ENCODE results near the gene TGFA.

TGFA gene

GRCh38 chr2:70431716-70432347, 121.8 kb downstream of the TGFA start:
- ChIA-PET POLR2A (no interaction called here), CTCF (no interaction called here)
- TF ChIP-seq NFRKB (IDR thresholded peaks at IDR 0.05) (no peak), HDGF (IDR thresholded peaks at IDR 0.05; ENCODE audit: borderline replicate concordance) (no peak), ZNF384 (IDR thresholded peaks at IDR 0.05) (no peak), LEF1 (IDR thresholded peaks at IDR 0.05; ENCODE audit: borderline replicate concordance) (no peak), SUZ12 (IDR thresholded peaks at IDR 0.05) (no peak), SP1 (IDR thresholded peaks at IDR 0.05) (no peak), TARDBP (IDR thresholded peaks at IDR 0.05) (no peak), ELF4 (IDR thresholded peaks at IDR 0.05) (no peak), PKNOX1 (IDR thresholded peaks at IDR 0.05) (no peak), FOXK2 (IDR thresholded peaks at IDR 0.05) (no peak), BHLHE40 (IDR thresholded peaks at IDR 0.05; ENCODE audit: borderline replicate concordance) (no peak), L3MBTL2 (conservative IDR thresholded peaks at IDR 0.05) (no peak), ARNT (IDR thresholded peaks at IDR 0.05) (no peak)
- no peak for DNase-seq (ENCODE audit: extremely low spot score)

GRCh38 chr2:70426341-70426740, 127.3 kb downstream of the TGFA start:
- POLR2A ChIA-PET = no interaction called here
- CTCF ChIA-PET = no interaction called here

GRCh38 chr2:70425682-70426301, 127.8 kb downstream of the TGFA start:
- ChIA-PET CTCF (no interaction called here), POLR2A (no interaction called here)
- TF ChIP-seq PKNOX1 (IDR thresholded peaks at IDR 0.05) = no peak
- TF ChIP-seq FOXK2 (IDR thresholded peaks at IDR 0.05) = no peak
- TF ChIP-seq ZNF384 (IDR thresholded peaks at IDR 0.05) = no peak
- no peak for TF ChIP-seq CTBP1 (IDR thresholded peaks at IDR 0.05; ENCODE audit: borderline replicate concordance)
- no peak for TF ChIP-seq SP1 (IDR thresholded peaks at IDR 0.05)
- TF ChIP-seq SUZ12 (IDR thresholded peaks at IDR 0.05) = no peak
- no peak for TF ChIP-seq ELF4 (IDR thresholded peaks at IDR 0.05)
- no peak for TF ChIP-seq HDGF (IDR thresholded peaks at IDR 0.05; ENCODE audit: borderline replicate concordance)
- no peak for TF ChIP-seq LEF1 (IDR thresholded peaks at IDR 0.05; ENCODE audit: borderline replicate concordance)
- no peak for DNase-seq (ENCODE audit: extremely low spot score)

More at GRCh38 chr2:70426341-70426740, 127.3 kb downstream of the TGFA start:
- DNase-seq (ENCODE audit: extremely low spot score) = no peak
- TF ChIP-seq LEF1 (IDR thresholded peaks at IDR 0.05; ENCODE audit: borderline replicate concordance) = no peak
- TF ChIP-seq CTBP1 (IDR thresholded peaks at IDR 0.05; ENCODE audit: borderline replicate concordance) = no peak
- no peak for TF ChIP-seq FOXK2 (IDR thresholded peaks at IDR 0.05)
- TF ChIP-seq FOXM1 (IDR thresholded peaks at IDR 0.05; ENCODE audit: borderline replicate concordance) = no peak
- TF ChIP-seq ELF4 (IDR thresholded peaks at IDR 0.05) = no peak
- no peak for TF ChIP-seq BHLHE40 (IDR thresholded peaks at IDR 0.05; ENCODE audit: borderline replicate concordance)
- no peak for TF ChIP-seq PKNOX1 (IDR thresholded peaks at IDR 0.05)
- no peak for TF ChIP-seq L3MBTL2 (conservative IDR thresholded peaks at IDR 0.05)

- POLR2A ChIA-PET = no interaction called here
- CTCF ChIA-PET = interaction anchor here (0.6 kb wide), 1 partner anchor 116 kb away, joined by 5 read pairs; no protein-coding TSS in a partner anchor
- no peak for DNase-seq (ENCODE audit: extremely low spot score)
- no peak for TF ChIP-seq ELF4 (IDR thresholded peaks at IDR 0.05)
- no peak for TF ChIP-seq L3MBTL2 (conservative IDR thresholded peaks at IDR 0.05)
- no peak for TF ChIP-seq FOXK2 (IDR thresholded peaks at IDR 0.05)
- TF ChIP-seq BHLHE40 (IDR thresholded peaks at IDR 0.05; ENCODE audit: borderline replicate concordance) = no peak
- TF ChIP-seq SP1 (IDR thresholded peaks at IDR 0.05) = no peak
- no peak for TF ChIP-seq ARNT (IDR thresholded peaks at IDR 0.05)
- no peak for TF ChIP-seq PKNOX1 (IDR thresholded peaks at IDR 0.05)
- no peak for TF ChIP-seq CTBP1 (IDR thresholded peaks at IDR 0.05; ENCODE audit: borderline replicate concordance)
- no peak for TF ChIP-seq LEF1 (IDR thresholded peaks at IDR 0.05; ENCODE audit: borderline replicate concordance)
- no peak for TF ChIP-seq FOXM1 (IDR thresholded peaks at IDR 0.05; ENCODE audit: borderline replicate concordance)
- TF ChIP-seq HDGF (IDR thresholded peaks at IDR 0.05; ENCODE audit: borderline replicate concordance) = no peak
- TF ChIP-seq TARDBP (IDR thresholded peaks at IDR 0.05) = no peak
- TF ChIP-seq SUZ12 (IDR thresholded peaks at IDR 0.05) = no peak
- no peak for TF ChIP-seq NFRKB (IDR thresholded peaks at IDR 0.05)
- no peak for TF ChIP-seq ZNF384 (IDR thresholded peaks at IDR 0.05)
- no peak for TF ChIP-seq FOXA1 (IDR thresholded peaks at IDR 0.05)
These were observed 132.9 kb downstream of the TGFA start for GRCh38 chr2:70420740-70421139.

- ChIA-PET POLR2A (no interaction called here), CTCF (interaction anchor here (0.6 kb wide), 1 partner anchor 116 kb away, joined by 5 read pairs; no protein-coding TSS in a partner anchor)
- TF ChIP-seq FOXM1 (IDR thresholded peaks at IDR 0.05; ENCODE audit: borderline replicate concordance) (no peak), SUZ12 (IDR thresholded peaks at IDR 0.05) (no peak), CTBP1 (IDR thresholded peaks at IDR 0.05; ENCODE audit: borderline replicate concordance) (no peak), PKNOX1 (IDR thresholded peaks at IDR 0.05) (no peak), HDGF (IDR thresholded peaks at IDR 0.05; ENCODE audit: borderline replicate concordance) (no peak), ARNT (IDR thresholded peaks at IDR 0.05) (no peak), NFRKB (IDR thresholded peaks at IDR 0.05) (no peak), LEF1 (IDR thresholded peaks at IDR 0.05; ENCODE audit: borderline replicate concordance) (no peak)
- no peak for DNase-seq (ENCODE audit: extremely low spot score)
These were observed 133.5 kb downstream of the TGFA start for GRCh38 chr2:70420143-70420542.

Measured in HEK293T (cell line).